A673 (cell line): ENCODE results near the gene CFAP43. TPM values are rescaled to one million over a fixed set of nuclear protein-coding genes. Genes with fewer than 3 reads are reported as not detected.

ENCODE experiments used
- BruUV-seq: library from RNA; stranded (reverse); fragments of 400-500 nt; replicated peaks from 2 replicates; lab custom pipeline; 2021; lab: Mats Ljungman, UMichigan
- CTCF ChIA-PET: fragments of 300-600 bp; sonication (Branson Sonifier 250); formaldehyde crosslinking; loops from one replicate; lab custom pipeline; 2022; ENCODE audit warnings: antibody characterized with exemption; lab: Charles Lee
- POLR2A ChIA-PET: fragments of 300-600 bp; sonication (Branson Sonifier 250); formaldehyde crosslinking; loops from one replicate; lab custom pipeline; 2022; ENCODE audit warnings: antibody characterized with exemption; ENCODE audit not compliant: low non-redundant PET; lab: Charles Lee
- DNase-seq: peaks from one replicate; pipeline ENCODE4 v3.0.0-alpha.2; 2015; ENCODE audit warnings: low spot score
- H3K27ac ChIP-seq: fragments of 200-600 bp; sonication (generic); 2 replicates; pipeline ENCODE4 v1.5.1; 2016; ENCODE audit warnings: mixed run types, low read depth, mild to moderate bottlenecking, mixed read lengths, antibody characterized with exemption, low read length; ENCODE audit not compliant: poor library complexity, severe bottlenecking
- H3K27me3 ChIP-seq: fragments of 200-600 bp; sonication (generic); replicated peaks from 2 replicates; pipeline ENCODE4 v1.6.1; 2017; ENCODE audit warnings: mixed run types, low read depth, mild to moderate bottlenecking, mixed read lengths, antibody characterized with exemption, low read length; ENCODE audit not compliant: insufficient read depth, poor library complexity
- H3K36me3 ChIP-seq: fragments of 200-600 bp; sonication (generic); 2 replicates; pipeline ENCODE4 v1.6.1; 2016; ENCODE audit warnings: mixed run types, mild to moderate bottlenecking, mixed read lengths, antibody characterized with exemption, low read length; ENCODE audit not compliant: insufficient read depth, poor library complexity, severe bottlenecking
- H3K4me1 ChIP-seq: fragments of 200-600 bp; sonication (generic); 2 replicates; pipeline ENCODE4 v1.6.1; 2017; ENCODE audit warnings: mixed run types, mild to moderate bottlenecking, mixed read lengths, antibody characterized with exemption, low read length; ENCODE audit not compliant: insufficient read depth, poor library complexity, severe bottlenecking
- H3K4me3 ChIP-seq: fragments of 200-600 bp; sonication (generic); 2 replicates; pipeline ENCODE4 v1.5.1; 2016; ENCODE audit warnings: low read depth, mixed run types, mild to moderate bottlenecking, mixed read lengths, low read length; ENCODE audit not compliant: poor library complexity, severe bottlenecking
- H3K9me3 ChIP-seq: fragments of 200-600 bp; sonication (generic); 2 replicates; pipeline ENCODE4 v1.6.1; 2016; ENCODE audit warnings: mixed run types, low read depth, mild to moderate bottlenecking, mixed read lengths, antibody characterized with exemption, low read length; ENCODE audit not compliant: poor library complexity, severe bottlenecking
- EZH2 ChIP-seq: fragments of 200-600 bp; sonication (generic); IDR thresholded peaks from 2 replicates; pipeline ENCODE4 v1.6.1; 2017; ENCODE audit warnings: borderline replicate concordance, low read depth, mild to moderate bottlenecking, mixed read lengths, antibody characterized with exemption, low read length; ENCODE audit not compliant: poor library complexity, severe bottlenecking
- intact Hi-C: fragments of 100-400 bp; cut with micrococcal nuclease; formaldehyde crosslinking; loops from one replicate; pipeline ENCODE4 v1.10.0; 2022; ENCODE audit not compliant: unreplicated experiment
- total RNA-seq: library from RNA; stranded (reverse); gene quantifications from 2 replicates; pipeline ENCODE4 v1.2.3, GENCODE V29; 2021
- TF ChIP-seq, protein P1 (sequence below): fragments of 300-800, 200-600 bp; sonication (generic); conservative IDR thresholded peaks from 2 replicates; pipeline ENCODE4 v1.5.1; 2017; ENCODE audit warnings: low read depth, mild to moderate bottlenecking, antibody characterized with exemption, low read length, moderate library complexity, mixed read lengths

Gene CFAP43
- total RNA-seq, 1 experiment from 2014 or later: 0.13 TPM

DNA sequence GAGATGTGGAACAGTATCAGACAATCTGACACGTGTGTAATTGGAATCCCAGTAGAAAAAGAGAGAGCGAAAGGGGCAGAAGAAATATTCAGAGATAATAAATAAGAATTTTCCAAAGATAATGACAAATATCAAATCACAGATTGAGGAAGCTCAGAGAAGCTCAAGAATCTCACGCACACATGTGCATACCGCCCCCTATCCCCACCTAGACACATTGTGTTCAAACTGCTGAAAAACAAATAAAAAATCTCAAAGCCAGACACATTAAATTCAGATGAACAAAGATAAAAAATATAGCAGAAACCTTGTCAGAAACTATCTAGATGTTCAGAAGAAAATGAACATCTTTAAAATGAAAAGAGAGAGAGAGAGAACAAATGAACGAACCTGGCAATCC, 92.9 kb downstream of the CFAP43 start:
- no peaks in the 10 kb centered on the region for H3K9me3 ChIP-seq
- no peaks in the 10 kb centered on the region for H3K4me1 ChIP-seq
- DNase-seq: no peak
- POLR2A ChIA-PET: no interaction called here
- intact Hi-C loops: no loop called here
- no peak overlapping the region for H3K27ac ChIP-seq
- CTCF ChIA-PET: interaction anchor here (0.5 kb wide), 1 partner anchor 256 kb away, joined by 11 read pairs; no protein-coding TSS in a partner anchor
- H3K27me3 ChIP-seq: peaks cover 17% of the 10 kb centered on the region
- H3K36me3 ChIP-seq: no peaks in the 10 kb centered on the region
- BruUV-seq: no TSS peak
- no peak overlapping the region for H3K4me3 ChIP-seq
- TF ChIP-seq, protein P1, sequence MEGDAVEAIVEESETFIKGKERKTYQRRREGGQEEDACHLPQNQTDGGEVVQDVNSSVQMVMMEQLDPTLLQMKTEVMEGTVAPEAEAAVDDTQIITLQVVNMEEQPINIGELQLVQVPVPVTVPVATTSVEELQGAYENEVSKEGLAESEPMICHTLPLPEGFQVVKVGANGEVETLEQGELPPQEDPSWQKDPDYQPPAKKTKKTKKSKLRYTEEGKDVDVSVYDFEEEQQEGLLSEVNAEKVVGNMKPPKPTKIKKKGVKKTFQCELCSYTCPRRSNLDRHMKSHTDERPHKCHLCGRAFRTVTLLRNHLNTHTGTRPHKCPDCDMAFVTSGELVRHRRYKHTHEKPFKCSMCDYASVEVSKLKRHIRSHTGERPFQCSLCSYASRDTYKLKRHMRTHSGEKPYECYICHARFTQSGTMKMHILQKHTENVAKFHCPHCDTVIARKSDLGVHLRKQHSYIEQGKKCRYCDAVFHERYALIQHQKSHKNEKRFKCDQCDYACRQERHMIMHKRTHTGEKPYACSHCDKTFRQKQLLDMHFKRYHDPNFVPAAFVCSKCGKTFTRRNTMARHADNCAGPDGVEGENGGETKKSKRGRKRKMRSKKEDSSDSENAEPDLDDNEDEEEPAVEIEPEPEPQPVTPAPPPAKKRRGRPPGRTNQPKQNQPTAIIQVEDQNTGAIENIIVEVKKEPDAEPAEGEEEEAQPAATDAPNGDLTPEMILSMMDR: peak; percentile 60
- TF ChIP-seq EZH2: no peak

- ChIA-PET CTCF (no interaction called here), POLR2A (no interaction called here)
- TF ChIP-seq, protein P1: no peak
- no peak for TF ChIP-seq EZH2
- H3K4me1 ChIP-seq: no peaks in the 10 kb centered on the region
- H3K9me3 ChIP-seq: no peaks in the 10 kb centered on the region
- intact Hi-C loops: no loop called here
- H3K27me3 ChIP-seq: peaks cover 27% of the 10 kb centered on the region
- no peak for DNase-seq
- no TSS peak for BruUV-seq
- no peak overlapping the region for H3K4me3 ChIP-seq
- no peaks in the 10 kb centered on the region for H3K36me3 ChIP-seq
- no peak overlapping the region for H3K27ac ChIP-seq
Observed at GRCh38 chr10:104138131-104138530, 94.0 kb downstream of the CFAP43 start.

DNA sequence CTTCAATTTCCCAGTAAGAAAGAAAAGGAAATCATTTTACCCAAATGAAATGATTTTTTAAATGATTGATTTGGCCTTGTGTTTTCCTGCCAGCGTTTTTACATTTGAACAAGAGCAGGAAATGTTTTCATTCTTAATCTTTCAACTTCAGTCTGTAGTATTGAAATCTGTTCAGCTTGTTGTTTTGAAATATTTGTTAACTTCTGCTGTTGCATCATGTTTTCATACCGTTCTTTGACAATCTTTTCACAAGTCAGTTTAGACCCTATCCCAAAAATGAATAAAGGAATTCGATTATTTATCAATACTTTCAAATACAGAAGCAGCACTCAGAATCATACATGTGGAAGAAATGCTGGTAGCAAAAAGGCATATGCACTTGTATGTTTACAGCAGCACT, 102.1 kb downstream of the CFAP43 start:
- no TSS peak for BruUV-seq
- intact Hi-C loops: no loop called here
- CTCF ChIA-PET: no interaction called here
- Histone ChIP-seq H3K27me3 (peaks cover 20% of the 10 kb centered on the region), H3K4me1 (no peaks in the 10 kb centered on the region), H3K36me3 (no peaks in the 10 kb centered on the region), H3K27ac (no peak overlapping the region), H3K9me3 (no peaks in the 10 kb centered on the region), H3K4me3 (no peak overlapping the region)
- no peak for DNase-seq
- POLR2A ChIA-PET: no interaction called here
- TF ChIP-seq, protein P1: no peak
- no peak for TF ChIP-seq EZH2
